H1 (cell line): ENCODE data around the gene TTC23. TPM values are rescaled to one million over a fixed set of nuclear protein-coding genes. Genes with fewer than 3 reads are reported as not detected.

Source experiments
- CTCF ChIA-PET: fragments of 300-600 bp; sonication (Branson Sonifier 250); formaldehyde crosslinking; loops from one replicate; lab custom pipeline; 2021; ENCODE audit not compliant: partially characterized antibody; lab: Charles Lee
- POLR2A ChIA-PET: fragments of 300-600 bp; sonication (Branson Sonifier 250); formaldehyde crosslinking; loops from one replicate; lab custom pipeline; 2021; ENCODE audit warnings: inconsistent platforms; ENCODE audit not compliant: partially characterized antibody; lab: Charles Lee
- DNase-seq, 2 experiments: peaks; one replicate each; pipeline versions ENCODE4 v3.0.0 to v3.0.0-alpha.2; 2010 to 2022; ENCODE audit warnings: low spot score in 2 of 2, low read depth in 1 of 2, mixed read lengths in 1 of 2
- FAIRE-seq: peaks from 2 replicates; lab custom pipeline; 2011; peaks lifted over from hg19 to GRCh38; lab: Jason Lieb, UNC
- H2AFZ ChIP-seq: 2 replicates; pipeline ENCODE4 v1.8.1; 2012; ENCODE audit warnings: low read length, inconsistent platforms
- H2AK5ac ChIP-seq: 2 replicates; pipeline ENCODE4 v1.6.1; 2013; ENCODE audit warnings: low read depth, low read length
- H2BK120ac ChIP-seq: replicated peaks from 2 replicates; pipeline ENCODE3; 2013; ENCODE audit warnings: low read depth, low read length, inconsistent platforms
- H2BK12ac ChIP-seq: 2 replicates; pipeline ENCODE4 v1.6.1; 2013; ENCODE audit warnings: low read depth, low read length
- H2BK15ac ChIP-seq: 2 replicates; pipeline ENCODE4 v1.6.1; 2013; ENCODE audit warnings: low read length
- H2BK20ac ChIP-seq: 2 replicates; pipeline ENCODE4 v1.6.1; 2013; ENCODE audit warnings: low read length
- H2BK5ac ChIP-seq: 2 replicates; pipeline ENCODE4 v1.6.1; 2013; ENCODE audit warnings: low read depth, low read length
- H3K14ac ChIP-seq: 2 replicates; pipeline ENCODE4 v1.6.1; 2013; ENCODE audit warnings: inconsistent platforms; ENCODE audit not compliant: insufficient read length
- H3K18ac ChIP-seq: 2 replicates; pipeline ENCODE4 v1.6.1; 2013; ENCODE audit warnings: low read length; ENCODE audit errors: extremely low read depth
- H3K23ac ChIP-seq: 2 replicates; pipeline ENCODE4 v1.6.1; 2013; ENCODE audit warnings: inconsistent platforms; ENCODE audit not compliant: insufficient read length
- H3K23me2 ChIP-seq: 2 replicates; pipeline ENCODE4 v1.6.1; 2013; ENCODE audit warnings: low read depth, low read length
- H3K27ac ChIP-seq: 2 replicates; pipeline ENCODE4 v1.6.1; 2011; ENCODE audit warnings: low read depth, low read length, inconsistent platforms
- H3K27me3 ChIP-seq, 4 experiments: replicated peaks in 1 of 4; 1 replicate in 1 of 4; 2 replicates in 3 of 4; pipeline versions ENCODE4 v1.6.1 to v1.8.1; 2011 to 2013; ENCODE audit warnings: low read length in 3 of 4, mild to moderate bottlenecking in 3 of 4, inconsistent platforms in 2 of 4, mixed read lengths in 2 of 4, moderate library complexity in 1 of 4; ENCODE audit not compliant: control insufficient read depth in 3 of 4, insufficient read depth in 3 of 4; ENCODE audit errors: extremely low read depth in 1 of 4
- H3K36me3 ChIP-seq, 4 experiments: 2 replicates each; pipeline versions ENCODE4 v1.6.1 to v1.8.1; 2011 to 2013; ENCODE audit warnings: mild to moderate bottlenecking in 4 of 4, low read length in 3 of 4, moderate library complexity in 2 of 4, control low read depth in 1 of 4, inconsistent platforms in 1 of 4; ENCODE audit not compliant: insufficient read depth in 4 of 4, control insufficient read depth in 2 of 4
- H3K4ac ChIP-seq: replicated peaks from 2 replicates; pipeline ENCODE3; 2013; ENCODE audit warnings: low read length, low read depth, mixed read lengths, inconsistent platforms; ENCODE audit not compliant: insufficient read length
- H3K4me1 ChIP-seq, 4 experiments: replicated peaks in 1 of 4; 1 replicate in 1 of 4; 2 replicates in 3 of 4; pipeline versions ENCODE4 v1.6.1 to v1.8.1; 2011 to 2013; ENCODE audit warnings: low read length in 3 of 4, inconsistent platforms in 2 of 4, mixed read lengths in 1 of 4; ENCODE audit not compliant: insufficient read depth in 4 of 4, control insufficient read depth in 3 of 4
- H3K4me2 ChIP-seq, 2 experiments: 2 replicates each; pipeline versions ENCODE4 v1.6.1 to v1.8.1; 2011 to 2013; ENCODE audit warnings: low read depth in 2 of 2, low read length in 2 of 2, control low read depth in 1 of 2, inconsistent platforms in 1 of 2, mild to moderate bottlenecking in 1 of 2; ENCODE audit not compliant: insufficient read depth in 1 of 2
- H3K4me3 ChIP-seq, 4 experiments: fragments of 200-600, 300-600 bp in 1 of 4; sonication (generic), shearing (Covaris generic), sonication (Bioruptor Twin) in 1 of 4; 2 replicates each; pipeline versions ENCODE4 v1.5.1 to v1.8.1; 2011 to 2016; ENCODE audit warnings: low read length in 4 of 4, low read depth in 3 of 4, control low read depth in 2 of 4, inconsistent platforms in 2 of 4, mild to moderate bottlenecking in 2 of 4, mixed read lengths in 1 of 4, moderate library complexity in 1 of 4; ENCODE audit not compliant: insufficient read depth in 2 of 4; ENCODE audit errors: extremely low read depth in 1 of 4
- H3K56ac ChIP-seq: replicated peaks from 2 replicates; pipeline ENCODE3; 2013; ENCODE audit warnings: low read depth, mild to moderate bottlenecking, mixed read lengths, low read length, inconsistent platforms; ENCODE audit not compliant: insufficient read length
- H3K79me1 ChIP-seq: 2 replicates; pipeline ENCODE4 v1.6.1; 2013; ENCODE audit warnings: low read depth, low read length, control low read depth
- H3K79me2 ChIP-seq, 2 experiments: 2 replicates each; pipeline versions ENCODE4 v1.6.1 to v1.8.1; 2012 to 2013; ENCODE audit warnings: low read length in 2 of 2, mild to moderate bottlenecking in 2 of 2, inconsistent platforms in 1 of 2; ENCODE audit not compliant: insufficient read depth in 2 of 2, control insufficient read depth in 1 of 2
- H3K9ac ChIP-seq, 4 experiments: replicated peaks in 1 of 4; 1 replicate in 1 of 4; 2 replicates in 3 of 4; pipeline versions ENCODE4 v1.6.1 to v1.8.1; 2011 to 2013; ENCODE audit warnings: low read depth in 3 of 4, low read length in 3 of 4, control low read depth in 2 of 4, mild to moderate bottlenecking in 2 of 4, moderate library complexity in 2 of 4, inconsistent platforms in 1 of 4; ENCODE audit errors: extremely low read depth in 1 of 4
- H3K9me3 ChIP-seq, 2 experiments: 2 replicates each; pipeline versions ENCODE4 v1.6.1 to v1.8.1; 2012 to 2013; ENCODE audit warnings: mild to moderate bottlenecking in 2 of 2, moderate library complexity in 2 of 2, control low read depth in 1 of 2, inconsistent platforms in 1 of 2, low read depth in 1 of 2, low read length in 1 of 2, mixed read lengths in 1 of 2; ENCODE audit not compliant: insufficient read depth in 2 of 2
- H4K20me1 ChIP-seq, 2 experiments: replicated peaks in 1 of 2; 2 replicates each; pipeline versions ENCODE3 to v1.8.1; 2011 to 2013; ENCODE audit warnings: inconsistent platforms in 2 of 2, low read length in 2 of 2, mild to moderate bottlenecking in 1 of 2; ENCODE audit not compliant: insufficient read depth in 2 of 2, control insufficient read depth in 1 of 2
- H4K5ac ChIP-seq: 2 replicates; pipeline ENCODE4 v1.6.1; 2013; ENCODE audit warnings: low read length, low read depth, mixed read lengths, inconsistent platforms; ENCODE audit not compliant: insufficient read length
- H4K8ac ChIP-seq: 2 replicates; pipeline ENCODE4 v1.8.0; 2013; ENCODE audit warnings: mild to moderate bottlenecking, moderate library complexity, low read length, inconsistent platforms; ENCODE audit not compliant: insufficient read depth; ENCODE audit errors: extremely low read depth
- H4K91ac ChIP-seq: replicated peaks from 2 replicates; pipeline ENCODE3; 2013; ENCODE audit warnings: low read length, mixed read lengths, inconsistent platforms; ENCODE audit not compliant: insufficient read length
- CREB1 ChIP-seq: IDR thresholded peaks from 2 replicates; pipeline ENCODE4 v1.6.1; 2012; ENCODE audit warnings: inconsistent platforms
- GABPA ChIP-seq: IDR thresholded peaks from 2 replicates; pipeline ENCODE4 v1.6.1; 2011; ENCODE audit warnings: mild to moderate bottlenecking, low read length, moderate library complexity, borderline replicate concordance; ENCODE audit not compliant: insufficient read depth
- HDAC6 ChIP-seq: IDR thresholded peaks from one replicate; pipeline ENCODE4 v1.7.1; 2012; ENCODE audit warnings: low read depth, mild to moderate bottlenecking, inconsistent platforms, low read length, moderate library complexity
- NRF1 ChIP-seq: IDR thresholded peaks from 2 replicates; pipeline ENCODE4 v1.6.1; 2011; ENCODE audit warnings: mild to moderate bottlenecking, low read depth, low read length, improper control_type of control experiment
- SIN3A ChIP-seq, 2 experiments: IDR thresholded peaks in 1 of 2; conservative IDR thresholded peaks in 1 of 2; 2 replicates each; pipeline ENCODE4 v1.6.1; 2011 to 2012; ENCODE audit warnings: low read length in 2 of 2, improper control_type of control experiment in 1 of 2, low read depth in 1 of 2, mild to moderate bottlenecking in 1 of 2
- WGBS, 2 experiments: shearing (Covaris generic) in 1 of 2; methylation state at CpG; one replicate each; pipeline versions ENCODE4 v1.1.6 to v1.1.7; 2013 to 2015; ENCODE audit warnings: low lambda C conversion rate in 2 of 2, mixed read lengths in 2 of 2, inconsistent platforms in 1 of 2, low coverage in 1 of 2, missing lambda C conversion rate in 1 of 2; ENCODE audit not compliant: insufficient replicate concordance in 2 of 2, insufficient coverage in 1 of 2, insufficient read length in 1 of 2; ENCODE audit errors: extremely low coverage in 1 of 2, missing lambda C conversion rate in 1 of 2; 5-methylcytosine and 5-hydroxymethylcytosine counted together
- polyA plus RNA-seq, 7 experiments: library from polyadenylated mRNA; depleted of rRNA in 3 of 7; stranded (reverse) in 5 of 7; unstranded in 2 of 7; fragments of >200 nt in 5 of 7; fragments of 200-250 nt in 2 of 7; gene quantifications; 1 replicate in 5 of 7; 2 replicates in 1 of 7; 4 replicates in 1 of 7; pipeline versions ENCODE4 v1.2.1 to v1.2.3, GENCODE V29; 2011 to 2013; ENCODE audit warnings: missing spikeins in 2 of 7, mixed read lengths in 2 of 7
- total RNA-seq: library from RNA; stranded (reverse); fragmentation: NEBNext Ultra II Directional; extraction: Animal tissue kit (Norgen Biotek cat#: 25700); gene quantifications from 2 replicates; pipeline ENCODE4 v1.2.1, GENCODE V29; 2021

Gene TTC23
- total and polyA plus RNA-seq, 2 of the 8 experiments (the other 6 are each of a cell fraction or from before 2014, with no cell fraction given) = 4.8 to 23.0 TPM

DNA sequence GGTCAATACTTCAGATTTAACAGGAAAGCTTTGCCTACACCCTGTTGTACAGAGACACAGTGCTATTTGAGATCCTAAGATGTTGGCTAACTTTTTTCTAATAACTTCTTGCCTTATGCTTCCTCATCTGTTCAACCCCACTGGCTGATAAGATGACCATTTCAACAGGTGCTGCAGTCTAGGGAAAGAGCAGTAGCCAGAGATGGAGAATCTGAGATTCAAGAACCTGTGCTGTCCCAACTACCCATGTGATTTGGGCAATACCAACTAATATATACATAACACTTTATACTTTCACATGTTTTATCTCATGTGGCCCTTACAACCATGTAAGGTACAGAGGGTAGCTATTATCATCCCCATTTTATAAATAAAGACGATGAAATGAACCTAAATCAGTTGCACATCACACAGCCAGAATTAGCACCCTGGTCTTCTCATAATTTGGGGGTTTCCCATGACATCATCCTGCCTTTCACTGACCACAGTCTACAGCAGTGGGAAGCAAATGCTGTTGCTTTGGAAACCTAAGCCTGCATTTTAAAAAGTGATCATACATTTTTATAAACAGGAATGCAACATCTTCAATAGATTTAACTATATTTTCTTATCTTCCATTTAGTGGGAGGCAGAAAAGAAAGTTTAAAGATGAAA lies 9.7 kb downstream of the TTC23 start:
- TF ChIP-seq CREB1 = no peak
- no peak for TF ChIP-seq NRF1
- no peak for TF ChIP-seq GABPA
- TF ChIP-seq SIN3A (conservative IDR thresholded peaks at IDR 0.05 in 1 of 2, IDR thresholded peaks at IDR 0.05 in 1 of 2; ENCODE audit: low read depth in 1 of 2, low read length in 2 of 2) = no peak
- no peak for TF ChIP-seq HDAC6
- TF ChIP-seq, all 59 proteins: peak for 0
- Histone ChIP-seq H3K27me3 (no peaks in the 10 kb centered on the region), H2BK20ac (no peak overlapping the region), H4K91ac (no peak overlapping the region), H2BK120ac (no peak overlapping the region), H2BK12ac (no peak overlapping the region), H3K14ac (no peak overlapping the region), H4K5ac (no peak overlapping the region), H3K56ac (no peak overlapping the region), H3K79me1 (no peaks in the 10 kb centered on the region), H3K79me2 (peaks cover 0 to 2% of the 10 kb centered on the region in 2 experiments; a peak in 1 of 4 replicates), H4K20me1 (no peaks in the 10 kb centered on the region), H3K27ac (no peak overlapping the region), H3K36me3 (peaks cover 0 to 3% (median 0%) of the 10 kb centered on the region in 4 experiments; a peak in 2 of 8 replicates), H3K4me2 (no peak overlapping the region), H3K4me1 (no peaks in the 10 kb centered on the region), H3K18ac (no peak overlapping the region), H3K23ac (no peak overlapping the region), H3K9ac (no peak overlapping the region), H3K4me3 (no peak overlapping the region), H3K4ac (no peak overlapping the region), H2AK5ac (no peak overlapping the region), H4K8ac (no peak overlapping the region), H3K23me2 (no peaks in the 10 kb centered on the region), H2BK15ac (no peak overlapping the region), H2BK5ac (no peak overlapping the region), H2AFZ (no peak overlapping the region), H3K9me3 (no peaks in the 10 kb centered on the region)
- POLR2A ChIA-PET = no interaction called here
- CTCF ChIA-PET = interaction anchor here (1.4 kb wide), 1 partner anchor 26 kb away, joined by 3 read pairs; no protein-coding TSS in a partner anchor
- WGBS, 2 experiments = 86% methylated on average over 1 of the region's 1 CpG; no CpG with 5 or more reads in 1 of the 2 experiments
- FAIRE-seq (no peak), DNase-seq (no peak)
